Vagina (tissue), 2 donors: ENCODE measurements around the gene BSPH1. TPM values are rescaled to one million over a fixed set of nuclear protein-coding genes. Genes with fewer than 3 reads are reported as not detected.

Experiments
- DNase-seq, 2 donors: peaks; one replicate each; pipeline ENCODE4 v3.0.0-alpha.2; 2017; ENCODE audit errors: extremely low spot score in 2 of 2
- H3K27ac ChIP-seq: fragments of 200-600 bp; sonication (generic); one replicate; pipeline ENCODE4 v1.5.1; 2019
- H3K27me3 ChIP-seq: fragments of 200-600 bp; sonication (generic); one replicate; pipeline ENCODE4 v1.5.1; 2019
- H3K36me3 ChIP-seq, 2 donors: fragments of 200-600 bp; sonication (generic); one replicate each; pipeline ENCODE4 v1.5.1; 2017 to 2019
- H3K4me1 ChIP-seq: fragments of 200-600 bp; sonication (generic); one replicate; pipeline ENCODE4 v1.5.1; 2019
- H3K4me3 ChIP-seq, 2 donors: fragments of 200-600 bp; sonication (generic); 1 replicate in 1 of 2; 2 replicates in 1 of 2; pipeline ENCODE4 v1.5.1; 2016 to 2019
- H3K9me3 ChIP-seq: fragments of 200-600 bp; sonication (generic); one replicate; pipeline ENCODE4 v1.5.1; 2019
- POLR2A ChIP-seq, 2 donors: fragments of 450-650 bp; IDR thresholded peaks; one replicate each; pipeline ENCODE4 v1.6.1; 2017; ENCODE audit warnings: antibody characterized with exemption in 2 of 2, mild to moderate bottlenecking in 2 of 2, moderate library complexity in 2 of 2
- POLR2AphosphoS5 ChIP-seq, 2 donors: sonication (generic); formaldehyde crosslinking; IDR thresholded peaks; one replicate each; pipeline ENCODE4 v1.9.0; 2017; ENCODE audit warnings: antibody characterized with exemption in 2 of 2, mild to moderate bottlenecking in 2 of 2, low read depth in 1 of 2; ENCODE audit not compliant: insufficient read depth in 1 of 2
- intact Hi-C: fragments of 100-400 bp; cut with DNase I; formaldehyde crosslinking; loops from one replicate; pipeline ENCODE4 v1.15.1; 2023
- total RNA-seq: library from RNA; depleted of rRNA; stranded (reverse); fragments of >200 nt; gene quantifications from one replicate; pipeline ENCODE4 v1.2.3, GENCODE V29; 2016
- TF ChIP-seq, protein P1 (sequence below), 3 experiments: fragments of 450-650 bp in 2 of 3; fragments of 200-600 bp in 1 of 3; sonication (generic) in 1 of 3; IDR thresholded peaks; one replicate each; pipeline ENCODE4 v1.5.1; 2017 to 2019; ENCODE audit warnings: antibody characterized with exemption in 3 of 3, mild to moderate bottlenecking in 2 of 3, moderate library complexity in 2 of 3

The BSPH1 gene
- total RNA-seq, 1 donor from 2014 or later = not detected

DNA sequence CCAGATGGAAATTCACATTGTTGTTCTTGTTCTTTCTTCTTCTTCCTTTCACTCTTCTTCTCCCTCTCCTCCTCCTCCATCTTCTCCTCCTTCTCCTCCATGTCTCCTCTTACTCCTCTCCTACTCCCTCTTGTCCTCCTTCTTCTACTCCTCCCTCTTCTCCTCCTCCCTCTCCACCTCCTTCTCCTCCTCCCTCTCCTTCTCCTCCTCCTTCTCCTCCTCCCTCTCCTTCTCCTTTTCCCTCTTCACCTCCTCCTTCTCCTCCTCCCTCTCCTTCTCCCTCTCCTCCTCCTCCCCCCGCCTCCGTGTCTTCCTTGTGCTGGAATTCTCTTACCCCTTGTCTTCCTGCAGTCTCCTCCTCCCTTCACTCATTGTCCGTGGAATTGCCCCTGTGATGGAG lies 33.5 kb upstream of the BSPH1 start:
- no peak for DNase-seq
- Histone ChIP-seq H3K27me3 (no peaks in the 10 kb centered on the region), H3K4me3 (no peak overlapping the region), H3K27ac (no peak overlapping the region), H3K9me3 (no peaks in the 10 kb centered on the region), H3K36me3 (no peaks in the 10 kb centered on the region), H3K4me1 (no peaks in the 10 kb centered on the region)
- TF ChIP-seq, protein P1, sequence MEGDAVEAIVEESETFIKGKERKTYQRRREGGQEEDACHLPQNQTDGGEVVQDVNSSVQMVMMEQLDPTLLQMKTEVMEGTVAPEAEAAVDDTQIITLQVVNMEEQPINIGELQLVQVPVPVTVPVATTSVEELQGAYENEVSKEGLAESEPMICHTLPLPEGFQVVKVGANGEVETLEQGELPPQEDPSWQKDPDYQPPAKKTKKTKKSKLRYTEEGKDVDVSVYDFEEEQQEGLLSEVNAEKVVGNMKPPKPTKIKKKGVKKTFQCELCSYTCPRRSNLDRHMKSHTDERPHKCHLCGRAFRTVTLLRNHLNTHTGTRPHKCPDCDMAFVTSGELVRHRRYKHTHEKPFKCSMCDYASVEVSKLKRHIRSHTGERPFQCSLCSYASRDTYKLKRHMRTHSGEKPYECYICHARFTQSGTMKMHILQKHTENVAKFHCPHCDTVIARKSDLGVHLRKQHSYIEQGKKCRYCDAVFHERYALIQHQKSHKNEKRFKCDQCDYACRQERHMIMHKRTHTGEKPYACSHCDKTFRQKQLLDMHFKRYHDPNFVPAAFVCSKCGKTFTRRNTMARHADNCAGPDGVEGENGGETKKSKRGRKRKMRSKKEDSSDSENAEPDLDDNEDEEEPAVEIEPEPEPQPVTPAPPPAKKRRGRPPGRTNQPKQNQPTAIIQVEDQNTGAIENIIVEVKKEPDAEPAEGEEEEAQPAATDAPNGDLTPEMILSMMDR (IDR thresholded peaks at IDR 0.05) = no peak
- TF ChIP-seq POLR2A (IDR thresholded peaks at IDR 0.05) (no peak), POLR2AphosphoS5 (IDR thresholded peaks at IDR 0.05; ENCODE audit: insufficient read depth in 1 of 2, low read depth in 1 of 2) (no peak)
- intact Hi-C loops = no loop called here

DNA sequence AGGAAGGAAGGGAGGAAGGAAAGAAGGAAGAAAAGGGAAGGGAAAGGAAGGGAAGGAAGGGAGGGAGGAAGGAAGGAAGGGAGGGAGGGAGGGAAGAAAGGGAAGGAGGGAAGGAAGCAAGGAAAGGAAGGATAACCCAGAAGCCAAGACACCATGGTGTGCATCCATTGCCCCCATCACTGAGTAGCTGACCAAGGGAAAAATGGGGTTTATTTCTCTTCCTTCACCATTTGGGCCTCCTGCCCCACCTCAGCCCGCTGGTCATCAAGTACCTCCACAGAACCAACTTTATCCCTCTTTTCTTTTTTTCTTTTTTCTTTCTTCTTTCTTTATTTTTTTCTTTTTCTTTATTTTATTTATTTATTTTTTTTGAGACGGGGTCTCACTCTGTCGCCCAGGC lies 31.5 kb upstream of the BSPH1 start:
- no peak for TF ChIP-seq POLR2AphosphoS5 (IDR thresholded peaks at IDR 0.05; ENCODE audit: insufficient read depth in 1 of 2, low read depth in 1 of 2)
- TF ChIP-seq, protein P1 (IDR thresholded peaks at IDR 0.05) = no peak
- no peak overlapping the region for H3K4me3 ChIP-seq
- no peaks in the 10 kb centered on the region for H3K9me3 ChIP-seq
- no peak overlapping the region for H3K27ac ChIP-seq
- no peak for DNase-seq
- no peaks in the 10 kb centered on the region for H3K27me3 ChIP-seq
- intact Hi-C loops = no loop called here
- H3K4me1 ChIP-seq = no peaks in the 10 kb centered on the region
- no peaks in the 10 kb centered on the region for H3K36me3 ChIP-seq

DNA sequence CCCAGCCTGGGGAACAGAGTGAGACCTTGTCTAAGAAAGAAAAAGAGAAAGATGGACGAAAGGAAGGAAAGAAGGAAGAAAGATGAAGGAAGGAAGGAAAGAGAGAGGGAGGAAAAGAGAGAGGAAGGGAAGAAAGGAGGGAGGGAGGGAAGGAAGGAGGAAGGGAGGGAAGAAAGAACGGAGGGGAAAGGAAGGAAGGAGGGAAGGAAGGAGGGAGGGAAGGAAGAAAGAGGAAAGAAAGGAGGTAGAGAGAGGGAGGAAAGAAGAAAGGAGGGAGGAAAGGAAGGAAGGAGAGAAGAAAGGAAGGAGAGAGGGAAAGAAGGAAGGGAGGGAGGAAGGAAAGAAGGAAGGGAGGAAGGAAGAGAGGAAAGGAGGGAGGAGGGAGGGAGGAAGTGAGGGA lies 31.0 kb upstream of the BSPH1 start:
- Histone ChIP-seq H3K4me1 (no peaks in the 10 kb centered on the region), H3K27ac (no peak overlapping the region), H3K4me3 (no peak overlapping the region), H3K9me3 (no peaks in the 10 kb centered on the region), H3K27me3 (no peaks in the 10 kb centered on the region), H3K36me3 (no peaks in the 10 kb centered on the region)
- no peak for DNase-seq
- intact Hi-C loops = no loop called here
- TF ChIP-seq POLR2A (IDR thresholded peaks at IDR 0.05) (no peak), POLR2AphosphoS5 (IDR thresholded peaks at IDR 0.05; ENCODE audit: insufficient read depth in 1 of 2, low read depth in 1 of 2) (no peak)
- TF ChIP-seq, protein P1 (IDR thresholded peaks at IDR 0.05) = no peak

DNA sequence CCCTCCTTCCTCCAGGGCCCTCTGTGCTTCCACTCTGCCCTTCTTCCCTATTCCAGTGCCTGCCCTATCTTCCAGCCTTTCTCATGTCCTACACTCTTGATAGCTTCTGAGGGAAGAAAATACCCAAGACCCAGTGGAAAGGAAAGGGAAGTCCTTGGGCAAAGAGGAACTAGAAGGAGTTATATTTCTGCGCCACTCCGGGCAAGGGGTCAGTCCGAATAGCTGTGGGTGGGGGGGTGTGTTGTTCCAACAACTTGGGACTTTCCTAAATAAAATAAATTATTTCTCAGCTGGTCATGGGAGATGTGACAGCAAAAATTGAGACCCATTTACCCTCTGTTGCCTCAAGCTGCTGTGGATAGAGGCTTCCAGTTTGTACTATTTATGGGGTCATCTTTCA lies 28.7 kb upstream of the BSPH1 start:
- Histone ChIP-seq H3K27ac (no peak overlapping the region), H3K9me3 (no peaks in the 10 kb centered on the region), H3K27me3 (no peaks in the 10 kb centered on the region), H3K4me3 (no peak overlapping the region), H3K4me1 (no peaks in the 10 kb centered on the region), H3K36me3 (no peaks in the 10 kb centered on the region)
- no peak for DNase-seq
- TF ChIP-seq, protein P1 (IDR thresholded peaks at IDR 0.05) = no peak
- TF ChIP-seq POLR2A (IDR thresholded peaks at IDR 0.05) (no peak), POLR2AphosphoS5 (IDR thresholded peaks at IDR 0.05; ENCODE audit: insufficient read depth in 1 of 2, low read depth in 1 of 2) (no peak)
- intact Hi-C loops = no loop called here

GRCh38 chr19:48010932-48011758 lies 19.2 kb upstream of the BSPH1 start:
- DNase-seq = no peak
- no peaks in the 10 kb centered on the region for H3K9me3 ChIP-seq
- H3K36me3 ChIP-seq = no peaks in the 10 kb centered on the region
- intact Hi-C loops = no loop called here
- TF ChIP-seq, protein P1 (IDR thresholded peaks at IDR 0.05) = no peak
- TF ChIP-seq POLR2A (IDR thresholded peaks at IDR 0.05) (no peak), POLR2AphosphoS5 (IDR thresholded peaks at IDR 0.05; ENCODE audit: insufficient read depth in 1 of 2, low read depth in 1 of 2) (no peak)
- no peak overlapping the region for H3K27ac ChIP-seq
- no peak overlapping the region for H3K4me3 ChIP-seq
- no peaks in the 10 kb centered on the region for H3K4me1 ChIP-seq
- no peaks in the 10 kb centered on the region for H3K27me3 ChIP-seq
